Measurements from ENCODE around the gene KLHL35.
A peak's percentile ranks its signal among the peaks of the same experiment; 100 is the strongest.
"Not testable (repeated sequence)": the region's sequence is repeated elsewhere in the genome, so short reads cannot be mapped to it uniquely, and the experiment has no call there.

KLHL35 gene

DNA sequence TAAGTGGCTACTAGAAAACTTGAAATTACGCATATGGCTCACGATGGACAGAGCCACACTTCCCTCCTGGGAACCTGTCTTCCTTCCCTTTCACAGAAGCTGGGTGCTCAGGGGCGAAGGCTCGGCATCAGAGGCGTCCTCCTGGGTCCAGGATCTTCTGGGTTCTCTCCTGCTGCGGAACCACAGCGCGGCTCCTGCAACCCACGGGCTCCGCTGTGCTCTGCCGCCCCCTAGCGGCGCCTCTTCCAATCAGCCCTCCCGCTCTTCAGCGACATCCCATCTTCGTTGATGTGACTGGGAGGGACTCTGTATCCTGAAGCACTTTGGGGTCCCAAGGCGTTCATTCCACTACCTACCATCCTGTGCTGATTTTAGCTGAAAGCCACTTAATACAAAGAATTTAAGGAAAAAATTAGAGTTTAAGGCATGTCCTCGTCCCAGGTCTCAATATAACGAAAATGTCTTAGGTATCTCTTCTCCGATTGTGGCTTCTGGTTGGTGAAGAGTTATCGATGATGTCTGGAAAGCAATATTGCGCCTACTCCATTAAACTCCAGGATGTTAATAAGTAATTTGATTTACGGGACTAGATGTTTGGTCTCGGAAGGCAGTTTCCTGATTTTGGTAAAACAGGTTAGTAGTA, 48.4 kb downstream of the KLHL35 start:
- TF ChIP-seq, protein P1, sequence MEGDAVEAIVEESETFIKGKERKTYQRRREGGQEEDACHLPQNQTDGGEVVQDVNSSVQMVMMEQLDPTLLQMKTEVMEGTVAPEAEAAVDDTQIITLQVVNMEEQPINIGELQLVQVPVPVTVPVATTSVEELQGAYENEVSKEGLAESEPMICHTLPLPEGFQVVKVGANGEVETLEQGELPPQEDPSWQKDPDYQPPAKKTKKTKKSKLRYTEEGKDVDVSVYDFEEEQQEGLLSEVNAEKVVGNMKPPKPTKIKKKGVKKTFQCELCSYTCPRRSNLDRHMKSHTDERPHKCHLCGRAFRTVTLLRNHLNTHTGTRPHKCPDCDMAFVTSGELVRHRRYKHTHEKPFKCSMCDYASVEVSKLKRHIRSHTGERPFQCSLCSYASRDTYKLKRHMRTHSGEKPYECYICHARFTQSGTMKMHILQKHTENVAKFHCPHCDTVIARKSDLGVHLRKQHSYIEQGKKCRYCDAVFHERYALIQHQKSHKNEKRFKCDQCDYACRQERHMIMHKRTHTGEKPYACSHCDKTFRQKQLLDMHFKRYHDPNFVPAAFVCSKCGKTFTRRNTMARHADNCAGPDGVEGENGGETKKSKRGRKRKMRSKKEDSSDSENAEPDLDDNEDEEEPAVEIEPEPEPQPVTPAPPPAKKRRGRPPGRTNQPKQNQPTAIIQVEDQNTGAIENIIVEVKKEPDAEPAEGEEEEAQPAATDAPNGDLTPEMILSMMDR (IDR thresholded peaks at IDR 0.05; ENCODE audit: insufficient read depth, missing control alignments) = peak; percentile 90
- DNase-seq (ENCODE audit: insufficient read length, low spot score) = peak; percentile 82
- FAIRE-seq = no peak

DNA sequence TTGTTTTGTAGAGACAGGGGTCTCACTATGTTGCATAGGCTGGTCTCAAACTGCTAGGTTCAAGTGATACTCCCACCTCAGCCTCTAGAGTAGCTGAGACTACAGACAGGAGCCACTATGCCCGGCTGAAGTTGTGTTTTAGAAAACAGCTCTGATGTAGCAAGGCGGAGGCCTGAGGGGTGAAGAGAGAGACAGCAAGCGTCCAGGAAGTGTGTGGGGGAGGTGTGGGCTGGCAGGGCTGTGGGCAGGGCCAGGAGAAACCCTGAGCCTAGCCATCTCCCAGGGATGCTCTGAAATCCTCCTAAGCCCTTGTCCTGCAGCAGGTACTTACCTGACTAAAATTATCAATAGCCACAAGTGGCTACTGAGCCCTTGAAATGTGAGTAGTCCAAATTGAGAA, 49.8 kb downstream of the KLHL35 start:
- FAIRE-seq = no peak
- no peak for DNase-seq (ENCODE audit: insufficient read length, low spot score)
- TF ChIP-seq, protein P1 (IDR thresholded peaks at IDR 0.05; ENCODE audit: insufficient read depth, missing control alignments) = no peak

DNA sequence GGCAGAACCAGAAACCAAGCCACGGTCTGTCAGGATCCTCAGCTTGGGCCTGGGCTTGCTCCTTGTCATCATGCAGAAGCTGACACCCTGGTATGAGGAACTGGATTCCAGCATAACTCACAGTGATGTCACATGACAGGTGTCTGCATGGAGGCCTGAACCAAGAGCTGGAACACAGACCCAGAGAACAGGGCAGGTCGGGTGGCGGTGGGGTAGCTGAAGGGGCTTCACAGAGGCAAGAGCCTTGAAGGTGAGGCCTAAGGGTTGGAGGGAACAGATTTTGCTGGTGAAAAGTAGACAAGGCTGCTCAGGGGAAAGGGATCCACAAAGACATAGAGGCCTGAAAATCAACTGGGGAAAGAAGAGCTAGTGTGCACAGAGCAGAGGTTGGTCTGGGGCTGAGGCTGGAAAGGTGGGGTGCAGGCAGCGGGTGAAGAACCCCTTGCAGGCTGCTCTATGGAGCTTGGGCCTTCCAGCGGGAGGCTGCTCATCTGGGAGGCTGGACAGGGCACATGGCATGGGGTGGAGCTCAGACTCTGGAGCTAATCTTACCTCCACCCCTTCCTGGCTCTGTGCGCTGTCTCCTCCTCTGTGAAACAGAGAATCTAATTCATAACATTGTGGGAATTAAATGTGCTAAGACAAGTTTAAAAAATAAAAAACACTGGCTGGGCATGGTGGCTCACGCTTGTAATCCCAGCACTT, 52.1 kb downstream of the KLHL35 start:
- FAIRE-seq (no peak), DNase-seq (ENCODE audit: insufficient read length, low spot score) (no peak)
- TF ChIP-seq, protein P1 (IDR thresholded peaks at IDR 0.05; ENCODE audit: insufficient read depth, missing control alignments) = no peak

DNA sequence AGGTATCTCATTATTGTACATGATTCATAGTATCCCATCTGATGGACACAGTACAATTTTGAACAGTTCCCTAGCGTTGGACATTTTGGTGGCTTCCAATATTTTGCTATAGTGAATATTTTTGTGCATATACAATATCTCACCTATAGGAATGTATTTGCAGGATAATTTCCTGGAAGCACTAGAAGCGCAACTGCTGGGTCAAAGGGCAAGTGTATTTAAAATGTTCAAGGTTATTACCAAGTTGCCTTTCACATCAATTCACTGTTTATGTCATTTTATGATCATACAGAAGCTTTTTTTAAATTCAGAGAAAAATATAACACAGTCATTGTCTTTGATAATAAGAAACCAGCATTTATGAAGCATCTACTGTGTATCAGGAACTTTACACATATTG, 52.8 kb downstream of the KLHL35 start:
- no peak for FAIRE-seq
- TF ChIP-seq, protein P1 (IDR thresholded peaks at IDR 0.05; ENCODE audit: insufficient read depth, missing control alignments) = no peak
- no peak for DNase-seq (ENCODE audit: insufficient read length, low spot score)

DNA sequence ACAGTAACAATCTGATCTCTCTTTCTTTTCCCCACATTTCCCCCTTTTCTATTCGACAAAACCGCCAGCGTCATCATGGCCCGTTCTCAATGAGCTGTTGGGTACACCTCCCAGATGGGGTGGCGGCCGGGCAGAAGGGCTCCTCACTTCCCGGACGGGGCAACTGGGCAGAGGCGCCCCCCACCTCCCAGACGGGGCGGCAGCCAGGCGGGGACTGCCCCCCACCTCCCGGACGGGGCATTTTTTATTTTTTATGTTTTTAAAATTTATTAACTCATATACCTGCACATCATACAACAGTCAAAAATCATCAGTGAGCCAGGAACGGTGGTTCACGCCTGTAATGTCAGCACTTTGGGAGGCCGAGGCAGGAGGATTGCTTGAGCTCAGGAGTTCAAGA, 54.2 kb downstream of the KLHL35 start:
- FAIRE-seq; DNase-seq (ENCODE audit: insufficient read length, low spot score): not testable (repeated sequence)

DNA sequence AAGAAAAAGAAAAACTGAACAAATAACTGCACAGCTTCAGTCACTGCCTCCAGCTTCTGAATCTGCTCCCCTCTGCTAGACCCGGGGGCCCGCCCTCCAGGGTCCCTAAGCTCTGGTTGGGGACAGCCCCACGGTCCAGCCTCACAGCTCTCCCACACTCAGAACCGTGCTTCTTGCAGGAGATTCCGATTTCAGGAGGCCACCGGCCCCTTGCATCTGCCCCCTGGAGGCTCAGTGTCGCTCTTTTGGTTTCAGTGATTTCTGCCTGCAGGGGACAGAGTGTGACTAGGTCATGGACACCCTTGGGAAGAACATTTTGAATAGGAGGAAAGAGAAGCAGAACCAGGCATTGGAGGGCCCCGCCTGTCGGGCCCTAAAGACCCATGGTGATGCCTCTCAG, 56.8 kb downstream of the KLHL35 start:
- TF ChIP-seq, protein P1 (IDR thresholded peaks at IDR 0.05; ENCODE audit: insufficient read depth, missing control alignments) = no peak
- DNase-seq (ENCODE audit: insufficient read length, low spot score) (no peak), FAIRE-seq (no peak)

DNA sequence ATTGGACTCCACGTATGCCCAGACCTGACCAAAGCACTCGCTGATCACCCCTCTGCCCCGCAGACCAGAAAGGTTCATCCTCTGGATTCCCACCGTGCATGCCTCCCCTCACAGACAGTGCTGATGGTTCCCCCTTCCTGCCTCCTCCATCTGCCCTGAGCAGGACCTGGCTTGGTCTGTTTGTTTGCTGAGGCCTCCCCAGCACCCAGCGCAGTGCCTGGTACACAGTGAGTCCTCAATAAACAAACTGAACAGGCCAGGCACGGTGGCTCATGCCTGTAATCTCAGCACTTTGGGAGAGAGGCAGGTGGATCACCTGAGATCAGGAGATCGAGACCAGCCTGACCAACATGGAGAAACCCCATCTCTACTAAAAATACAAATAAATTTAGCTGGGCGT, 57.4 kb downstream of the KLHL35 start:
- TF ChIP-seq, protein P1 (IDR thresholded peaks at IDR 0.05; ENCODE audit: insufficient read depth, missing control alignments) = no peak
- no peak for DNase-seq (ENCODE audit: insufficient read length, low spot score)
- FAIRE-seq = no peak

Measured in D721Med (cell line).